ENCODE data around the gene ZNRF3.
A peak's percentile ranks its signal among the peaks of the same experiment; 100 is the strongest.

The ZNRF3 gene

DNA sequence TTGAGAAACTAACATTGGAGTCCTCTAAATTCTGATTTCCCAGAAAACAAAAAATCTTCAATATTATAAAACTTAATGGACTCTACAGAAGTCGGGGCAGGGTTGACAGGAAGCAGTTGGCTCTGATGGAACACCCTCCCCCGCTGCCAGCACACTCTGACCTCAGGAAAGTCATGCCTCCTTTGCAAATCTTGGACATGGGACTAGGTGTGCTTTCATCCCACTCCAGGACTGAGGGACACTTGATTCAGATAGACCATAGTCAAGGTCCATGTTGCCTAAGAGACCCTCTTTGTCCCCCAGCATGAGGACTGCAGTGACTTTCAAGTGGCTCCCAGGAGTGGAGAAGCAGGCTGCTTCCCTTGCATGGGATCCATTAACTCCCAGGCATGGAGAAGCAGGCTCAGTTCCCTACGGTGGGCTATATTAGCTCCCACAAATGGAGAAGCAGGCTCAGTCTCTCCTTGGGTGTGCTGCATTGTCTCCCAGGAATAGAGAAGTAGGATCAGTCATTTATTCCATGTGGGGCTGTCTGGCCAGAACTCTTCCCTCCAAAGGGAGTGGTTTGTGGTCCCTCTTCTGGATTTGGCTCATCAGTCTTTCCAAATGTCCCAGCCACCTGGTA lies 139.9 kb downstream of the ZNRF3 start:
- H2AFZ ChIP-seq (ENCODE audit: low read length, unreplicated experiment) = no peak overlapping the region
- no peaks in the 10 kb centered on the region for H3K4me1 ChIP-seq (ENCODE audit: control insufficient read depth, insufficient read depth, low read length, unreplicated experiment)
- no peaks in the 10 kb centered on the region for H3K79me2 ChIP-seq (ENCODE audit: control insufficient read depth, insufficient read depth, low read length, unreplicated experiment)
- no peak overlapping the region for H3K4me3 ChIP-seq (ENCODE audit: low read depth, low read length)
- no peak overlapping the region for H3K27ac ChIP-seq (ENCODE audit: low read depth, low read length)
- no peaks in the 10 kb centered on the region for H3K27me3 ChIP-seq (ENCODE audit: insufficient read depth, low read length)
- H3K36me3 ChIP-seq (ENCODE audit: insufficient read depth, low read length) = no peaks in the 10 kb centered on the region

DNA sequence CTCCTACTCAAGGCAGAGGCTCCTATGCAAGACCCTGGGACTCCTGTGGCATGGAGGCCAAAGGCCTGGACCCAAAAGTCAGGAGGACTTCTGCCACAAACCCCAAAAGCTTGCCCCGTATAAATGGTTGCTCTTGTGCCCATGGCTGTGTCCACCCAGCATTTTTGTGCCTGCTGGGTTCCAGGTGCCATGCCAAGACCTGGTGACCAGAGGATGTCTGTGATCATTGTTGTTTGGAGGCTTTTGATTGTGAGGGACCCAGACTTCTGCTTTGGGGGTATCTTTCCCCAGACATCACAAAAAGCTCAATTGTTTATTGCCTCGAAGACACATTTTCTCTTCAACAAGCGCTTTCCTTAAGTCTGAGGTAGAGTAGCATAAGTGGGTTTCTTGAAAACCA lies 143.2 kb downstream of the ZNRF3 start:
- Histone ChIP-seq H3K4me1 (ENCODE audit: control insufficient read depth, insufficient read depth, low read length, unreplicated experiment) (peaks cover 9% of the 10 kb centered on the region), H3K36me3 (ENCODE audit: insufficient read depth, low read length) (no peaks in the 10 kb centered on the region), H3K27me3 (ENCODE audit: insufficient read depth, low read length) (no peaks in the 10 kb centered on the region), H2AFZ (ENCODE audit: low read length, unreplicated experiment) (no peak overlapping the region), H3K79me2 (ENCODE audit: control insufficient read depth, insufficient read depth, low read length, unreplicated experiment) (no peaks in the 10 kb centered on the region), H3K4me3 (ENCODE audit: low read depth, low read length) (no peak overlapping the region), H3K27ac (ENCODE audit: low read depth, low read length) (no peak overlapping the region)

DNA sequence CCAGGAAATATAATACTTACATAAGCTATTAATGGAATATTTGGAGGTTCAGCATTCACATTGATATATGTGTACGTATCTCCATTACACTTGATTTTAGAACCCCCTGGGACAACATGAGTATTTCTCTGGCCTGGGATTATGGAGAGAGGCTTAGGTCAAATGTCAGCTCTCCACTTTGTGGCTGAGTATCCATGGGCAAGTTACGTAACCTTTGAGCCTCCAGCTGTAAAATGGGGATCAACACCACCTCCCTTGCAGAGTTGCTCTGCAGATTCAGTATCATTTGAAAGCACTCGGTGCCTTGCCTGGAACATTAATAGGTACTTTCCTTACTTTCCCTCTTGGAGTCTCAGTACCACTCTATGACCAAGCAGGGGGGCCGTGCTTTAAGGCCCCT lies 145.1 kb downstream of the ZNRF3 start:
- Histone ChIP-seq H3K27ac (ENCODE audit: low read depth, low read length) (no peak overlapping the region), H3K79me2 (ENCODE audit: control insufficient read depth, insufficient read depth, low read length, unreplicated experiment) (no peaks in the 10 kb centered on the region), H2AFZ (ENCODE audit: low read length, unreplicated experiment) (no peak overlapping the region), H3K27me3 (ENCODE audit: insufficient read depth, low read length) (no peaks in the 10 kb centered on the region), H3K4me1 (ENCODE audit: control insufficient read depth, insufficient read depth, low read length, unreplicated experiment) (peaks cover 22% of the 10 kb centered on the region), H3K36me3 (ENCODE audit: insufficient read depth, low read length) (no peaks in the 10 kb centered on the region), H3K4me3 (ENCODE audit: low read depth, low read length) (no peak overlapping the region)

- no peaks in the 10 kb centered on the region for H3K27me3 ChIP-seq (ENCODE audit: insufficient read depth, low read length)
- H2AFZ ChIP-seq (ENCODE audit: low read length, unreplicated experiment) = no peak overlapping the region
- no peak overlapping the region for H3K4me3 ChIP-seq (ENCODE audit: low read depth, low read length)
- no peaks in the 10 kb centered on the region for H3K36me3 ChIP-seq (ENCODE audit: insufficient read depth, low read length)
- no peak overlapping the region for H3K27ac ChIP-seq (ENCODE audit: low read depth, low read length)
- peaks cover 22% of the 10 kb centered on the region for H3K4me1 ChIP-seq (ENCODE audit: control insufficient read depth, insufficient read depth, low read length, unreplicated experiment)
- H3K79me2 ChIP-seq (ENCODE audit: control insufficient read depth, insufficient read depth, low read length, unreplicated experiment) = peaks cover 3% of the 10 kb centered on the region
Measured at GRCh38 chr22:29029202-29030000, 146.0 kb downstream of the ZNRF3 start.

DNA sequence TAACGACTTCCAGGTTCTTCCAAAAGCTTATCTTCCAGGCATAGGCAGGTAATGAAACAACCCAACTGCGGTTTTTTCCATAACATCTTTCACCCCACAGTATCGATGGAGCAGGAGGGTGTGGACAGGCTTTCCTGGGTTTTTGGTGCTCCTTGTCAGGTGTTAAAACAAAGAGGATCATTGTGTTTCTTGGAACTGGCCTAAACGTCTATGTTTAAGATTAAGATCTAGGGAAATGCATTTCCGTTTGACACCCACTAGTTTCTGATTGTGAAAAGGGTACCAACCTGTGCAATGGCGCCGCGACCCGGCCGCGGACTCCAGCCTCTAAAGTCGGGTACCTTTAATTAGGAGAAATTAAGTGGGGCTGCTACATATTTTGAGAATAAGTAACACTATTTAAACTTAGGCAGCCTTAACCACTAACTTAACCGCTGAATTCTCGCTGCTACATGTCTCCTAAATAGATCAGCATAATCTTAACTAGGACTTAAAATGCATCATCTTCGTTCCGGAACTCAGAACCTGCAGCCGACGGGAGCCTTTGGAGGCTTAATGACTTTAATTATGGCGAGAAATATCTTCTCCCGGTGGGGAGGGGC lies 146.7 kb downstream of the ZNRF3 start:
- peaks cover 22% of the 10 kb centered on the region for H3K4me1 ChIP-seq (ENCODE audit: control insufficient read depth, insufficient read depth, low read length, unreplicated experiment)
- 0 out of 2 replicates have a peak overlapping the region, but pooled peaks have one; percentile 95 for H3K27ac ChIP-seq (ENCODE audit: low read depth, low read length)
- H3K4me3 ChIP-seq (ENCODE audit: low read depth, low read length) = peak overlapping the region; percentile 62; the same call in 1 of the 2 replicates
- no peaks in the 10 kb centered on the region for H3K27me3 ChIP-seq (ENCODE audit: insufficient read depth, low read length)
- H3K79me2 ChIP-seq (ENCODE audit: control insufficient read depth, insufficient read depth, low read length, unreplicated experiment) = peaks cover 3% of the 10 kb centered on the region
- no peaks in the 10 kb centered on the region for H3K36me3 ChIP-seq (ENCODE audit: insufficient read depth, low read length)
- H2AFZ ChIP-seq (ENCODE audit: low read length, unreplicated experiment) = peak overlapping the region; percentile 60

DNA sequence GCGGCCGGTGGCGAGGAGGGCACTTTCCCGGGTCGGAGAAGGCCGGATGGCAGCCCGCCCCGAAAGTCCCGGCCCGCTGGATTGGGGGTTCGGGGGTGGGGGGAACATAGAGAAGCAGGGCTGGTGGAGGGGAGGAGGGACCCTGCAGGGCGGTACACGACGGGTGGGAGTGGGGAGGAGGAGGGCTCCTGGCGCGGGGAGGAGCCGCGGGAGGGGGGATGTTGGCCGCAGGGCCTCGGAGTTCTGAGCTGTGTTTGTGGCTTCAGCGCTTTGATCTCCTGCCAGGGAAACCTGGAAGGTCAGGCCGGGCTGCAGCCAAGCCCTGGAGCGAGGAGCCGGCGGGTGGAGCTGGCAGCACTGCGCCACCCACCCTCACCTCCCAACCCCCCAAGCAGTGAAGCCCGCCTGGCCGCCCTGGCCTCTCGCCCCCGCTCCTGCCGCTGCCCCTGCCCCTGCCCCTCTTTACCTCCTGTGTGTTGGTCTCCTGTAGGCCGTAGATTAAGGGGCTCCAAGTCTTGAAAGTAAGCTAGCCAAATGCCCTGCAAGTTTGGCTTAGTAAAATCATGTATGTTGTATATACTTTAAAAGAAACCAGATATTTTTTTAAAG lies 147.3 kb downstream of the ZNRF3 start:
- Histone ChIP-seq H3K27ac (ENCODE audit: low read depth, low read length) (peak overlapping the region; percentile 95), H3K79me2 (ENCODE audit: control insufficient read depth, insufficient read depth, low read length, unreplicated experiment) (peaks cover 3% of the 10 kb centered on the region)

GRCh38 chr22:29031227-29032011 lies 148.0 kb downstream of the ZNRF3 start:
- peak overlapping the region; percentile 62 for H3K4me3 ChIP-seq (ENCODE audit: low read depth, low read length)
- no peaks in the 10 kb centered on the region for H3K27me3 ChIP-seq (ENCODE audit: insufficient read depth, low read length)
- H3K36me3 ChIP-seq (ENCODE audit: insufficient read depth, low read length) = no peaks in the 10 kb centered on the region
- peaks cover 3% of the 10 kb centered on the region for H3K79me2 ChIP-seq (ENCODE audit: control insufficient read depth, insufficient read depth, low read length, unreplicated experiment)
- peak overlapping the region; percentile 32 for H2AFZ ChIP-seq (ENCODE audit: low read length, unreplicated experiment)
- H3K27ac ChIP-seq (ENCODE audit: low read depth, low read length) = peak overlapping the region; percentile 95
- H3K4me1 ChIP-seq (ENCODE audit: control insufficient read depth, insufficient read depth, low read length, unreplicated experiment) = peaks cover 22% of the 10 kb centered on the region

More for the DNA sequence above, 147.3 kb downstream of the ZNRF3 start:
- Histone ChIP-seq H3K27me3 (ENCODE audit: insufficient read depth, low read length) (no peaks in the 10 kb centered on the region), H3K36me3 (ENCODE audit: insufficient read depth, low read length) (no peaks in the 10 kb centered on the region), H3K4me3 (ENCODE audit: low read depth, low read length) (peak overlapping the region; percentile 62), H3K4me1 (ENCODE audit: control insufficient read depth, insufficient read depth, low read length, unreplicated experiment) (peaks cover 22% of the 10 kb centered on the region), H2AFZ (ENCODE audit: low read length, unreplicated experiment) (peak overlapping the region; percentile 60)

DNA sequence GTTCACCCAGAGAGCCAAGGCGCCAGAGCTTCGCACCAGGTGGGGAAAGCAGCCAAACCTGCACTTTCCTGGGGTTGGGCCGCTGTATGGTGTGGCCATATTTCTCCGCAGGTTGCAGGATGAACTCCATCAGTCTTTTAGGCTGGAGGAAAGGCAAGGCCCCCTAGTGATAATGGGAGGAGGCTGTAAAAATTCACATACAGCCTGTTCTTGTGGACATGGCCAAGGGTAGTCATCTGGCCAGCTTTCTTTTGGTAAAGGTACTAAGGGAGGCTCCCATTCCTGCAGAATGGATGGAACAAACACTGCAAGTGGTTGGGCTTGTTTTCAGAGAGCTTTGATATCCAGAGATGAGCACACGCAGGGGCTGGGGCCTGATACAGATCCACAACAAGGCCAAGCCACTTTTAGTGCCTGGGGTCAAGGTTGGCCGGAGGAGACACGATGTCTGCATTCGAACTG lies 148.7 kb downstream of the ZNRF3 start:
- Histone ChIP-seq H3K27ac (ENCODE audit: low read depth, low read length) (peak overlapping the region; percentile 95), H3K4me3 (ENCODE audit: low read depth, low read length) (peak overlapping the region; percentile 46), H3K27me3 (ENCODE audit: insufficient read depth, low read length) (no peaks in the 10 kb centered on the region), H3K79me2 (ENCODE audit: control insufficient read depth, insufficient read depth, low read length, unreplicated experiment) (peaks cover 3% of the 10 kb centered on the region), H3K4me1 (ENCODE audit: control insufficient read depth, insufficient read depth, low read length, unreplicated experiment) (peaks cover 22% of the 10 kb centered on the region), H2AFZ (ENCODE audit: low read length, unreplicated experiment) (no peak overlapping the region), H3K36me3 (ENCODE audit: insufficient read depth, low read length) (no peaks in the 10 kb centered on the region)

DNA sequence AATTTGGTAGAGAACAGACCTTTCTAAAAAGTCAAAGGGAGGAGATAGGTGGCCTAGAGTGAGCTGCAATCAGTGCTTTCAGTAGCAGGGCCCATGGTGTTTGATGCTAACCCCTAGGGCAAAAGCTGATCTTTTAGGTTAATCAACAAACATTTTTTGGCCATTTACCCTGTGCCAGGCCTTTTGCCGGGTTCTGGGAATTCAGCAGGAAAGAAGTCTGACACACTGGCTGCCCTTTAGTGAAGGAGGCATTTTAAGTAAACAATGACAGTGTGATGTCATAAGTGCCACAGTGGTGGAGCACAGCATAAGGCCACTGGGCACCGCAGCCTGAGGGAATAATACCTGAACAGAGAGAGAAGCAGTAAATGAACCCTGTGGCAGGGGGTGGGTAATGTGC lies 149.2 kb downstream of the ZNRF3 start:
- Histone ChIP-seq H3K79me2 (ENCODE audit: control insufficient read depth, insufficient read depth, low read length, unreplicated experiment) (peaks cover 3% of the 10 kb centered on the region), H3K4me1 (ENCODE audit: control insufficient read depth, insufficient read depth, low read length, unreplicated experiment) (peaks cover 22% of the 10 kb centered on the region), H2AFZ (ENCODE audit: low read length, unreplicated experiment) (no peak overlapping the region), H3K27me3 (ENCODE audit: insufficient read depth, low read length) (no peaks in the 10 kb centered on the region), H3K27ac (ENCODE audit: low read depth, low read length) (peak overlapping the region; percentile 95), H3K36me3 (ENCODE audit: insufficient read depth, low read length) (no peaks in the 10 kb centered on the region), H3K4me3 (ENCODE audit: low read depth, low read length) (no peak overlapping the region)

Data from ACC112 (cell line).